ENCODE measurements around the gene CSTB.

DNA sequence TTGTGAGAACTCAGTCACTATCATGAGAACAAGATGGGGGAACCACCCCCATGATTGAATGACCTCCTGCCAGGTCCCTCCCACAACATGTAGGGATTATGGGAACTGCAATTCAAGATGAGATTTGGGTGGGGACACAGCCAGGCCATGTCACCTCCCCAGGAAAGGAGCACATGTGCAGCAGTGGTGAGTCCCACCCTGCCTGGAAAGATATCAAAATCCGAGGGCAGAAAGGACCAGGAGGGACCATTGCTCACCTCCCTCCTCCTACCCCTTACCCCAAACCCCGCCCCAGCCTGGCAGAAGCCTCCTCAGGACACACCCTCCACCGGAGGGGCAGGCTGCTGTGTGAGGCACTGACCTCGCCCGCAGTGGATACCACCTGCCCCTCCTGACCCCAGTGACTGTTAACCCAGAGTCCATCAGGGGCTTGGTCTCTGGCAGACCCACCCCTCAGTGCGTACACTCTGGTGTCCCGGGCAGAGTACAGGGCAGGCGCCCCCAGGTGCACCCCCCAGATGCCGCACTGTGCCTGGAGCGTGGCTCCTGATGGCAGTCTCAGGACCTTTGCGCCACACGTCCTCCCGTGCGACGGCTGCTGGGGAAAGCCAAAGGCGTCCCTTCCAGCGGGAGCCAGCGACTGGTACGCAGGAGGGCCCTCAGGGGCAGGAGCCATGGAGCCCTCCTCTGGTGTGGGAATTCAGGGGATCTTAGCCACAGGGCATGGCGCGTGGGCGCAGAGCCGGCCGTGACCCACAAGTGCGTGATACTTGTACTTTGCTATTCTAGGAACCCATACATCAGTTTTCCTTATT is 36.3 kb downstream of the CSTB start:
- no peak for TF ChIP-seq POLR2A (IDR thresholded peaks at IDR 0.05; ENCODE audit: low read depth, low read length)
- TF ChIP-seq, protein P1, sequence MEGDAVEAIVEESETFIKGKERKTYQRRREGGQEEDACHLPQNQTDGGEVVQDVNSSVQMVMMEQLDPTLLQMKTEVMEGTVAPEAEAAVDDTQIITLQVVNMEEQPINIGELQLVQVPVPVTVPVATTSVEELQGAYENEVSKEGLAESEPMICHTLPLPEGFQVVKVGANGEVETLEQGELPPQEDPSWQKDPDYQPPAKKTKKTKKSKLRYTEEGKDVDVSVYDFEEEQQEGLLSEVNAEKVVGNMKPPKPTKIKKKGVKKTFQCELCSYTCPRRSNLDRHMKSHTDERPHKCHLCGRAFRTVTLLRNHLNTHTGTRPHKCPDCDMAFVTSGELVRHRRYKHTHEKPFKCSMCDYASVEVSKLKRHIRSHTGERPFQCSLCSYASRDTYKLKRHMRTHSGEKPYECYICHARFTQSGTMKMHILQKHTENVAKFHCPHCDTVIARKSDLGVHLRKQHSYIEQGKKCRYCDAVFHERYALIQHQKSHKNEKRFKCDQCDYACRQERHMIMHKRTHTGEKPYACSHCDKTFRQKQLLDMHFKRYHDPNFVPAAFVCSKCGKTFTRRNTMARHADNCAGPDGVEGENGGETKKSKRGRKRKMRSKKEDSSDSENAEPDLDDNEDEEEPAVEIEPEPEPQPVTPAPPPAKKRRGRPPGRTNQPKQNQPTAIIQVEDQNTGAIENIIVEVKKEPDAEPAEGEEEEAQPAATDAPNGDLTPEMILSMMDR (IDR thresholded peaks at IDR 0.05; ENCODE audit: extremely low read depth in 1 of 2, insufficient read depth in 1 of 2, low read depth in 1 of 2, low read length in 2 of 2), result no peak
- no peak for TF ChIP-seq GATA2 (IDR thresholded peaks at IDR 0.05; ENCODE audit: insufficient read depth, insufficient read length, low read depth, low read length)
